Peyer's patch (tissue), 4 donors: ENCODE measurements around the gene EIF4A2. TPM values are rescaled to one million over a fixed set of nuclear protein-coding genes. Genes with fewer than 3 reads are reported as not detected.

Source experiments
- DNase-seq, 3 donors: peaks; one replicate each; pipeline ENCODE4 v3.0.0-alpha.2; 2017 to 2019
- H3K27ac ChIP-seq, 4 donors: fragments of 200-600 bp; sonication (generic); one replicate each; pipeline ENCODE4 v1.5.1; 2016 to 2019
- H3K27me3 ChIP-seq, 2 donors: fragments of 200-600 bp; sonication (generic); one replicate each; pipeline ENCODE4 v1.5.1; 2019
- H3K36me3 ChIP-seq, 3 donors: fragments of 200-600 bp; sonication (generic); one replicate each; pipeline ENCODE4 v1.5.1; 2016 to 2019
- H3K4me1 ChIP-seq, 4 donors: fragments of 200-600 bp; sonication (generic); one replicate each; pipeline ENCODE4 v1.5.1; 2016 to 2019
- H3K4me3 ChIP-seq, 4 donors: fragments of 200-600 bp; sonication (generic); 1 replicate in 3 of 4; 2 replicates in 1 of 4; pipeline ENCODE4 v1.5.1; 2016 to 2019; ENCODE audit warnings: mild to moderate bottlenecking in 1 of 4
- H3K9me3 ChIP-seq, 4 donors: fragments of 200-600 bp; sonication (generic); one replicate each; pipeline ENCODE4 v1.5.1; 2016 to 2019; ENCODE audit warnings: mild to moderate bottlenecking in 1 of 4
- CTCF ChIP-seq, 6 experiments: fragments of 450-650 bp in 4 of 6; fragments of 200-600 bp in 2 of 6; sonication (generic) in 1 of 6; IDR thresholded peaks; one replicate each; pipeline ENCODE4 v1.5.1; 2017 to 2019; ENCODE audit warnings: antibody characterized with exemption in 6 of 6, mild to moderate bottlenecking in 3 of 6, moderate library complexity in 1 of 6
- POLR2A ChIP-seq, 2 donors: fragments of 450-650 bp; IDR thresholded peaks; one replicate each; pipeline ENCODE4 v1.5.1; 2017; ENCODE audit warnings: antibody characterized with exemption in 2 of 2, mild to moderate bottlenecking in 2 of 2, moderate library complexity in 2 of 2
- small RNA-seq, 2 donors: library from RNA; depleted of rRNA; stranded (forward); fragments of <200 nt; gene quantifications; one replicate each; pipeline ENCODE3, GENCODE V24; 2016
- total RNA-seq, 4 donors: library from RNA; depleted of rRNA; stranded (reverse); fragments of >200 nt; gene quantifications; one replicate each; pipeline ENCODE4 v1.1.0, GENCODE V29; 2016

The EIF4A2 gene
- total RNA-seq, 4 donors from 2014 or later: 218 to 408 (median 262) TPM

DNA sequence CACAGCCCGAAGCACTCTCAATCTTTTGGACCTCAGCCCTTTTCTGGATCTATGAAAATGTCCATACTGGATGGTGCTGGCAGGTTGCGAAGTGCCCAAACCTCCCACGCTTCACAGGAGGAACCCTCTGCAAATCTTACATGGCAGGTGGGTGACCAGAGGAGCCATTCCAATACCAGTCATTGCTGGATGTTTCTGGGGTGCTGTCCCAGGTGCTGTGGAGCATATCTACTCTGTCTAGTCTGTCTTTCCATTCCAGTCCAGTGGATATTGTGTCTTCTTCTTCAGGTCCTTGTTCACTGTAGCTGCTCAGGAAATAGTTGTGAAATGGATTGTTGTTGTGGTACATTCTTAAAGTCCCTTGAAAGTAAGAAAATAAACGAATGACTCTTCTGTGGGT is 48.4 kb downstream of the EIF4A2 start:
- Histone ChIP-seq H3K9me3 (no peaks in the 10 kb centered on the region), H3K4me3 (no peak overlapping the region), H3K27ac (no peak overlapping the region), H3K36me3 (no peaks in the 10 kb centered on the region), H3K27me3 (peaks cover 0 to 8% of the 10 kb centered on the region in 2 donors), H3K4me1 (peaks cover 0 to 3% (median 0%) of the 10 kb centered on the region in 4 donors)
- no peak for DNase-seq
- TF ChIP-seq CTCF (IDR thresholded peaks at IDR 0.05) (no peak), POLR2A (IDR thresholded peaks at IDR 0.05) (no peak)

GRCh38 chr3:186832276-186832675 is 48.9 kb downstream of the EIF4A2 start:
- DNase-seq: no peak
- no peak for TF ChIP-seq POLR2A (IDR thresholded peaks at IDR 0.05)
- TF ChIP-seq CTCF (IDR thresholded peaks at IDR 0.05): no peak
- H3K36me3 ChIP-seq: no peaks in the 10 kb centered on the region
- no peaks in the 10 kb centered on the region for H3K9me3 ChIP-seq
- peaks cover 0 to 3% (median 0%) of the 10 kb centered on the region in 4 donors for H3K4me1 ChIP-seq
- H3K27ac ChIP-seq: no peak overlapping the region
- peaks cover 0 to 8% of the 10 kb centered on the region in 2 donors for H3K27me3 ChIP-seq
- H3K4me3 ChIP-seq: no peak overlapping the region

Small RNA genes within 50 kb of the gene (small RNA-seq; reads per million reads assigned to genes)
- gene RF00092: 0 reads per million in 2 donors
- gene RNU6-1105P: 0 reads per million in 2 donors
- 0 reads per million in 2 donors for gene SNORA4
- 0 reads per million in 2 donors for gene SNORA63
- gene SNORA81: 0 reads per million in 2 donors
- 0 reads per million in 2 donors for gene SNORD2

Other genes with a start within 250 kb of the EIF4A2 start
- gene CRYGS, start 239.2 kb upstream of the EIF4A2 start, total RNA-seq: 10 to 100 TPM in 1 of 4 donors, 1 to 10 TPM in 3; 1.4 to 12.3 (median 5.7) TPM
- gene TBCCD1, start 216.2 kb upstream of the EIF4A2 start, total RNA-seq: 10 to 100 TPM; 13.8 to 30.5 (median 16.6) TPM
- 10 to 100 TPM; 16.5 to 61.3 (median 42.4) TPM for gene DNAJB11, start 212.9 kb upstream of the EIF4A2 start, total RNA-seq
- not detected for gene AHSG, start 170.5 kb upstream of the EIF4A2 start, total RNA-seq
- not detected for gene FETUB, start 143.2 kb upstream of the EIF4A2 start, total RNA-seq
- gene HRG, start 117.6 kb upstream of the EIF4A2 start, total RNA-seq: not detected
- 1 to 10 TPM in 1 of 4 donors, under 1 TPM in 1, not detected in 2; 0.57 to 1.1 TPM for gene KNG1, start 66.2 kb upstream of the EIF4A2 start, total RNA-seq
- 10 to 100 TPM in 2 of 4 donors, 1 to 10 TPM in 2; 6.1 to 26.4 (median 10.6) TPM for gene RFC4, start 22.9 kb downstream of the EIF4A2 start, total RNA-seq
- gene ADIPOQ, start 59.1 kb downstream of the EIF4A2 start, total RNA-seq: 1 to 10 TPM in 1 of 4 donors, under 1 TPM in 3; 0.38 to 5.8 (median 0.61) TPM
- 10 to 100 TPM in 3 of 4 donors, 1 to 10 TPM in 1; 3.7 to 96.6 (median 14.9) TPM for gene ST6GAL1, start 146.9 kb downstream of the EIF4A2 start, total RNA-seq